Fibroblast of lung (primary cell): ENCODE data around the gene PCDH9.

Source experiments
- EZH2 ChIP-seq: IDR thresholded peaks from 2 replicates; pipeline ENCODE4 v1.5.1; 2012; ENCODE audit warnings: low read length, control low read depth, mild to moderate bottlenecking; ENCODE audit errors: missing control alignments
- TF ChIP-seq, protein P1 (sequence below), 2 donors: IDR thresholded peaks in 1 of 2; conservative IDR thresholded peaks in 1 of 2; 1 replicate in 1 of 2; 2 replicates in 1 of 2; pipeline ENCODE4 v1.5.1; 2011 to 2012; ENCODE audit warnings: low read length in 2 of 2, control low read depth in 1 of 2, inconsistent platforms in 1 of 2, low read depth in 1 of 2, mild to moderate bottlenecking in 1 of 2

DNA sequence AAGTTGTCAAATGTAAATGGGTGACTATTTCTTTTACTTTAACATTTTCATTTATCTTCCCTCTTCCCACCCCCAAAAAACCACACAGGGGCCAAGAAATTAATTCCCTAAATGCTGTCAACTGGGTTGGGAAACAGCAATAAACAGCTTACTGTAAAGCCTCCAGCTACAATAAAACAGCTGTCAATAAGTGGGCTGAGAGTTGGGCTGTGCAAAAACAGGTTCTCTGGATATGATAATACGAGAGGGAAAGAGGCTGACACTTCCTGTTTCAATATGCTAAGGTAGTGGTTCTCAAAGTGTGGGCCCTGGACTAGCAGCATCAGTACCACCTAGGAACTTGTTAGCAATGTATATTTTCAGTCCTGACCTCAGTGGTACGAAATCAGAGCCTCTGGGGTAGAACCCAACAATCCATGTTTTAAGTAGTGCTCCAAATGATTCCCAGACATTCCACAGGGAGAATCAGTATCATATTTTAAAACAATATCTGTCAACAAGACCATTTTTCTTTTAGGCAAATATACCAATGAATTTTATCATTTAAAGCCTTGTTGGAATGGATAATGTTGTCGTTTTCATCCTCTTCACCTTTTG is 8.4 kb downstream of the PCDH9 start:
- TF ChIP-seq, protein P1, sequence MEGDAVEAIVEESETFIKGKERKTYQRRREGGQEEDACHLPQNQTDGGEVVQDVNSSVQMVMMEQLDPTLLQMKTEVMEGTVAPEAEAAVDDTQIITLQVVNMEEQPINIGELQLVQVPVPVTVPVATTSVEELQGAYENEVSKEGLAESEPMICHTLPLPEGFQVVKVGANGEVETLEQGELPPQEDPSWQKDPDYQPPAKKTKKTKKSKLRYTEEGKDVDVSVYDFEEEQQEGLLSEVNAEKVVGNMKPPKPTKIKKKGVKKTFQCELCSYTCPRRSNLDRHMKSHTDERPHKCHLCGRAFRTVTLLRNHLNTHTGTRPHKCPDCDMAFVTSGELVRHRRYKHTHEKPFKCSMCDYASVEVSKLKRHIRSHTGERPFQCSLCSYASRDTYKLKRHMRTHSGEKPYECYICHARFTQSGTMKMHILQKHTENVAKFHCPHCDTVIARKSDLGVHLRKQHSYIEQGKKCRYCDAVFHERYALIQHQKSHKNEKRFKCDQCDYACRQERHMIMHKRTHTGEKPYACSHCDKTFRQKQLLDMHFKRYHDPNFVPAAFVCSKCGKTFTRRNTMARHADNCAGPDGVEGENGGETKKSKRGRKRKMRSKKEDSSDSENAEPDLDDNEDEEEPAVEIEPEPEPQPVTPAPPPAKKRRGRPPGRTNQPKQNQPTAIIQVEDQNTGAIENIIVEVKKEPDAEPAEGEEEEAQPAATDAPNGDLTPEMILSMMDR (conservative IDR thresholded peaks at IDR 0.05 in 1 of 2, IDR thresholded peaks at IDR 0.05 in 1 of 2; ENCODE audit: low read depth in 1 of 2, low read length in 2 of 2): no peak
- no peak for TF ChIP-seq EZH2
